ENCODE data around the gene SLC16A11. TPM values are rescaled to one million over a fixed set of nuclear protein-coding genes. Genes with fewer than 3 reads are reported as not detected.

SLC16A11 gene
- total and polyA plus RNA-seq, 2 donors from 2014 or later = 2.1 to 7.8 TPM

GRCh38 chr17:7077911-7078546 lies 34.1 kb upstream of the SLC16A11 start:
- H3K9ac ChIP-seq (ENCODE audit: low read length in 3 of 3) = no peak overlapping the region
- H3K4me3 ChIP-seq (ENCODE audit: low read length in 3 of 3) = no peak overlapping the region
- no peaks in the 10 kb centered on the region for H3K9me3 ChIP-seq (ENCODE audit: control insufficient read depth in 2 of 3, insufficient read depth in 1 of 3, low read length in 3 of 3)
- H3K27ac ChIP-seq (ENCODE audit: low read depth in 2 of 2, low read length in 2 of 2) = no peak overlapping the region
- intact Hi-C loops (cut with DNase I) = no loop called here
- DNase-seq (no peak), FAIRE-seq (no peak)
- no peaks in the 10 kb centered on the region for H3K27me3 ChIP-seq (ENCODE audit: control insufficient read depth, insufficient read depth, low read length)
- no peaks in the 10 kb centered on the region for H3K4me1 ChIP-seq (ENCODE audit: control insufficient read depth in 2 of 3, insufficient read depth in 2 of 3, low read depth in 1 of 3, low read length in 3 of 3)
- no peaks in the 10 kb centered on the region for H3K36me3 ChIP-seq (ENCODE audit: control insufficient read depth in 2 of 3, insufficient read depth in 3 of 3, low read length in 3 of 3)
- no peak for TF ChIP-seq CTCF (IDR thresholded peaks at IDR 0.05; ENCODE audit: borderline replicate concordance, extremely low read depth, insufficient read depth)

- FAIRE-seq = no peak
- intact Hi-C loops (cut with DNase I) = no loop called here
Observed at GRCh38 chr17:7074931-7075330, 31.0 kb upstream of the SLC16A11 start.

GRCh38 chr17:7072406-7072805 lies 28.5 kb upstream of the SLC16A11 start:
- peaks cover 0 to 2% (median 0%) of the 10 kb centered on the region in 3 donors for H3K9me3 ChIP-seq (ENCODE audit: control insufficient read depth in 2 of 3, insufficient read depth in 1 of 3, low read length in 3 of 3)
- FAIRE-seq = no peak
- intact Hi-C loops (cut with DNase I) = no loop called here
- no peak overlapping the region for H3K4me3 ChIP-seq (ENCODE audit: low read length in 3 of 3)
- no peak overlapping the region for H3K27ac ChIP-seq (ENCODE audit: low read depth in 2 of 2, low read length in 2 of 2)
- no peak for DNase-seq
- no peaks in the 10 kb centered on the region for H3K4me1 ChIP-seq (ENCODE audit: control insufficient read depth in 2 of 3, insufficient read depth in 2 of 3, low read depth in 1 of 3, low read length in 3 of 3)
- H3K36me3 ChIP-seq (ENCODE audit: control insufficient read depth in 2 of 3, insufficient read depth in 3 of 3, low read length in 3 of 3) = no peaks in the 10 kb centered on the region
- H3K9ac ChIP-seq (ENCODE audit: low read length in 3 of 3) = no peak overlapping the region
- no peaks in the 10 kb centered on the region for H3K27me3 ChIP-seq (ENCODE audit: control insufficient read depth, insufficient read depth, low read length)
- TF ChIP-seq CTCF (IDR thresholded peaks at IDR 0.05; ENCODE audit: borderline replicate concordance, extremely low read depth, insufficient read depth) = no peak

More at GRCh38 chr17:7074931-7075330, 31.0 kb upstream of the SLC16A11 start:
- no peaks in the 10 kb centered on the region for H3K9me3 ChIP-seq (ENCODE audit: control insufficient read depth in 2 of 3, insufficient read depth in 1 of 3, low read length in 3 of 3)
- no peaks in the 10 kb centered on the region for H3K27me3 ChIP-seq (ENCODE audit: control insufficient read depth, insufficient read depth, low read length)
- no peak overlapping the region for H3K4me3 ChIP-seq (ENCODE audit: low read length in 3 of 3)
- no peaks in the 10 kb centered on the region for H3K4me1 ChIP-seq (ENCODE audit: control insufficient read depth in 2 of 3, insufficient read depth in 2 of 3, low read depth in 1 of 3, low read length in 3 of 3)
- H3K9ac ChIP-seq (ENCODE audit: low read length in 3 of 3) = no peak overlapping the region
- DNase-seq = no peak
- no peaks in the 10 kb centered on the region for H3K36me3 ChIP-seq (ENCODE audit: control insufficient read depth in 2 of 3, insufficient read depth in 3 of 3, low read length in 3 of 3)
- H3K27ac ChIP-seq (ENCODE audit: low read depth in 2 of 2, low read length in 2 of 2) = no peak overlapping the region
- TF ChIP-seq CTCF (IDR thresholded peaks at IDR 0.05; ENCODE audit: borderline replicate concordance, extremely low read depth, insufficient read depth) = no peak

DNA sequence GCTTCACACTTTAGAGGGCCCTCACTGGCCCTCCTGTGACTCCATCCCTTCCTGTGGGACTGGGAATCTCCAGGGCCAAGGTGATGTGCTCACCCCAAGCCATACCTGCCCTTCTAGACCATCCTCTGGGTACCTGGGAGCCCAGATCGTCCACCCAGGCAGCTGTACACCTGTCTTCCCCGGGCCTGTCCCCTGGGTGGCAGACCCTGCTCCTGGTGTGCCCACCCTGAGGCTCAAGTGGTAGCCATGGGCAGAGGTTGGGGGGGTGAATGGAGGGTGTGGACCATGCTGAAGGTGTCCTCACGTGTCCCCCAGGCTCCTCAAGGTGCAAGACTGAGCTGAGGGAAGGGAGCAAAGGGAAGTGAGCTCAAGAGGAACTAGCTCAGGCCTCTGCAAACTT lies 26.8 kb upstream of the SLC16A11 start:
- FAIRE-seq = no peak
- H3K9ac ChIP-seq (ENCODE audit: low read length in 3 of 3) = no peak overlapping the region
- no peaks in the 10 kb centered on the region for H3K36me3 ChIP-seq (ENCODE audit: control insufficient read depth in 2 of 3, insufficient read depth in 3 of 3, low read length in 3 of 3)
- no peak overlapping the region for H3K4me3 ChIP-seq (ENCODE audit: low read length in 3 of 3)
- H3K27ac ChIP-seq (ENCODE audit: low read depth in 2 of 2, low read length in 2 of 2) = no peak overlapping the region
- H3K27me3 ChIP-seq (ENCODE audit: control insufficient read depth, insufficient read depth, low read length) = no peaks in the 10 kb centered on the region
- TF ChIP-seq CTCF (IDR thresholded peaks at IDR 0.05; ENCODE audit: borderline replicate concordance, extremely low read depth, insufficient read depth) = no peak
- no peaks in the 10 kb centered on the region for H3K4me1 ChIP-seq (ENCODE audit: control insufficient read depth in 2 of 3, insufficient read depth in 2 of 3, low read depth in 1 of 3, low read length in 3 of 3)
- DNase-seq = no peak
- peaks cover 0 to 2% (median 0%) of the 10 kb centered on the region in 3 donors for H3K9me3 ChIP-seq (ENCODE audit: control insufficient read depth in 2 of 3, insufficient read depth in 1 of 3, low read length in 3 of 3)
- intact Hi-C loops (cut with DNase I) = no loop called here
